Activated T-cell treated with anti-CD3 and anti-CD28 coated beads, Interleukin-2, amount 50 U/mL, for 24 hours (primary cell): ENCODE results near the gene PACRG.

ENCODE experiments used
- DNase-seq: peaks from one replicate; pipeline ENCODE4 v3.0.0-alpha.2; 2020
- H3K27ac Mint-ChIP-seq: 2 replicates; pipeline ENCODE4 v1.8.0; 2020; ENCODE audit warnings: mild to moderate bottlenecking, mixed read lengths
- H3K27me3 Mint-ChIP-seq: 2 replicates; pipeline ENCODE4 v1.8.0; 2020; ENCODE audit warnings: mixed read lengths
- H3K36me3 Mint-ChIP-seq: 2 replicates; pipeline ENCODE4 v1.8.0; 2020; ENCODE audit warnings: low read depth, mixed read lengths
- H3K4me1 Mint-ChIP-seq: 2 replicates; pipeline ENCODE4 v1.8.0; 2020; ENCODE audit warnings: low read depth, mixed read lengths
- H3K4me3 Mint-ChIP-seq: 2 replicates; pipeline ENCODE4 v1.8.0; 2020; ENCODE audit warnings: mild to moderate bottlenecking, moderate library complexity, mixed read lengths
- H3K9me3 Mint-ChIP-seq: 2 replicates; pipeline ENCODE4 v1.8.0; 2020; ENCODE audit warnings: mixed read lengths

Gene PACRG

DNA sequence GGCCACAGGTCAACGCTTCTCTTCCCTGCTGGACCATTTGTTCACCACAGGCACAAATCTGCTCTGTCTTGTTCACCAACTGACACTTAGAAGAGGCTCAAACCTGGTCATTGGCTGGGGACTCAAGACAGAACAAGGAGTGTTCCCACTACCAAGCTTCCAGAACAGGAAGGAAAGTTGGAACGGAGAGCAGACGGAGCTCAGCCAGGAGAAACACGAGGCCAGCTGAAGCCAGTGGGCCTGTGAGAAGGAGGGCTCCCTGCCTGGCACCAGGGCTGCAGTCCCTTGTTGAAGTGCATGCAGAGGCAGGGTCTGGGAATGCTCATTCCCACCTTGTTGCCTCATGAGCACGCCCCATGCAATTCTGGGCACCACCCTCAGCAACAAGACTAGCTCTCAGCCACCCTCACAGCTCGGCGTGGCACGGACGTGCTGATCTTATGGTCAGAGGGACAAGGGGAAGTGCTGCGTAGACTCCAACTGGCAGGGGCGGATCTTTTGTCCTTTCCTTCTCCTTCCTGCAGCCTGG is 450.2 kb downstream of the PACRG start:
- Mint-ChIP-seq H3K27me3 (peaks cover 13% of the 10 kb centered on the region), H3K27ac (no peak overlapping the region), H3K9me3 (no peaks in the 10 kb centered on the region), H3K36me3 (no peaks in the 10 kb centered on the region), H3K4me1 (no peaks in the 10 kb centered on the region), H3K4me3 (no peak overlapping the region)
- DNase-seq, result no peak

DNA sequence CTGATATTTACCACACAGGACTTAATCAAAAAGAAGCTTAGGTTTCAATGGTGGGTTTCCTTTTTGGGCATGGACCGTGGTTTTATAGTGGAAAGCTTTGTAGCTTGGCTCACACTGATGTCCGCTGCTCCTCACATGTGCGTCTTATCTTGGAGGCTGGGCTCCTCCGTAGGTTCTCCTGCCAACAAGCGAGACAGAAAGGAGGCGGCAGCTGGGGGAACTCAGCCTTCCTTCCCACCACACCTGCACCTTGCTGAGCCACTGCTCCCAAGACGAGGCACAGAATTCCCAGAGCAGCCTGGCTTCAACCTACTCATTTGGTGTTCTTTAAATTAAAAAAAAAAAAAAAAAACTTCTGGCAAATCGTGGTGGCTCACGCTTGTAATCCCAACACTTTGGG is 451.3 kb downstream of the PACRG start:
- Mint-ChIP-seq H3K4me1 (no peaks in the 10 kb centered on the region), H3K27me3 (peaks cover 13% of the 10 kb centered on the region), H3K36me3 (no peaks in the 10 kb centered on the region), H3K9me3 (no peaks in the 10 kb centered on the region), H3K27ac (no peak overlapping the region), H3K4me3 (no peak overlapping the region)
- no peak for DNase-seq

DNA sequence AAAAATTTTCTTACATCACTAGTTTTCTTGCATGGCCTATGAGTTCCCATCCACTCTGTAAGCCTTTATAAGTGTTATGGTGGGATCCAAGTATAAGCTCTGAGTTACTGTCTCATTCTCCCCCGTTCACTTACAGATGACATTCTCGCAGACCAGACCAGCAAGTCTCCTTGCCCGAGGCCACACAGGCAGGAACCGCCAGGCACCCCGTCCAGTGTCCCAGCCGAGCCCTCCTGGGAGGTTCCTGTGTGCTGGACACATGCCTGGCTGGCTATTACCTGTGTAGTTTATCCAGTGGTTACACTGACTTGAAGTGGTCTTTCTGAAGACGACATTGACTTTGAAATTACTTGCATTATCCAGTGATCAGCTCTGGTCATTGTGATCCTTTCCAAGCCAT is 451.9 kb downstream of the PACRG start:
- peaks cover 13% of the 10 kb centered on the region for H3K27me3 Mint-ChIP-seq
- no peak for DNase-seq
- H3K4me3 Mint-ChIP-seq, result no peak overlapping the region
- no peak overlapping the region for H3K27ac Mint-ChIP-seq
- H3K36me3 Mint-ChIP-seq, result no peaks in the 10 kb centered on the region
- H3K9me3 Mint-ChIP-seq, result no peaks in the 10 kb centered on the region
- H3K4me1 Mint-ChIP-seq, result no peaks in the 10 kb centered on the region

DNA sequence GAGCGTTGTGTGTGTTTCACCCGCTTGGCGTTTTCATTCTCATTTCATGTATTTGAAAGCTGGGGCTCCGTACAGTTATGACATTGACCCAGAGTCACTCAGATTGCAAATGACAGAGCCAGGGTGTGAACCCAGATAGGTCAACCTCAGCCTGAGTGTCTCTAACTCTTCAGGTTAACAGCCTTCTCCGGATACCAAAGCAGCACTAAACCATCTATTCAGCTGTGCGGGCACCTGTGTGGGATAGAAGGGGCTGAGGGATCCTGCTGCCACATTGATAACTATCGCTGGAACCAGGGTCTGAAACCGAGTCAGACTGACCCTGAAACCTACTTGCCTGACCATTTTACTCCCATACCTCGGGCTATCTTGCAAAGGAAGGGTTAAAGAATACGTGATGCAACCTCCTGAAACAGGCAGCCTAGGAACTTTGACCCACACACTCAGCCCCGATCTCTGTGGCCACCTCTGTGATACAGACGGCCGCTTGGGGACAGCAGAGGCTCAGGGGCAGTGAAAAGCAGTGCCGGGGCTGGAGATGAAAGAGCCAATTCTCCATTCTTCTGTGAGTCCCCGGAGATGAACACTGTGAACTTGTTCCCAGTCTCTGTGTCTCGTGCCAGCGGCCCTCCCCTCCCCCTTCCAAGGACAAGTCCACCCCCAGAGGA is 453.2 kb downstream of the PACRG start:
- DNase-seq, result no peak
- no peak overlapping the region for H3K27ac Mint-ChIP-seq
- peaks cover 13% of the 10 kb centered on the region for H3K27me3 Mint-ChIP-seq
- no peaks in the 10 kb centered on the region for H3K4me1 Mint-ChIP-seq
- H3K4me3 Mint-ChIP-seq, result no peak overlapping the region
- H3K9me3 Mint-ChIP-seq, result no peaks in the 10 kb centered on the region
- H3K36me3 Mint-ChIP-seq, result no peaks in the 10 kb centered on the region

DNA sequence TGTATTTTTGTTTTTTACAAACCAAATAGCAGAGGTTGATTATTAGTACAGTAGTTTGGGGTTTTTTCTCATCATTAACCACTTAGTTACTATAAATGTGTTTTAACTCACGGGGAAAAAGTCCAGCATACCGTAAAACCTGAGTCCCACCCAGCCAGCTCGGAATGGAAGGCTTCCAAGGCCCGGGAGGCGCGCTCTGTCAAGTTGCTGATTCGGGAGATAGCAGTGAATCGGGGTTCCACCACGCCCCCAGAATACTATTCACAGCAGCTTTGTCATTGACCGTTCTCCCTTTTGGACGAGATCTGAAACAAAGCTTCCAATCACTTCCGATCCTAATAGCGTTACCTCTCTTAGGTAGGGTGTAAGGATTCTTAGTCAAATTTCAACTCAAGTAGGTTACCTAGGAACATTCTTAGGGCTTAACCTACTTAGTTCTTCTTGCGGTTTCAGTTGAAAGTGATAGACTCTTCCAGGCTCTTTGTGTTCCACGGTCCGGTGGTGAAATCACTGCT is 453.9 kb downstream of the PACRG start:
- Mint-ChIP-seq H3K36me3 (no peaks in the 10 kb centered on the region), H3K27me3 (peaks cover 13% of the 10 kb centered on the region), H3K27ac (no peak overlapping the region), H3K9me3 (no peaks in the 10 kb centered on the region), H3K4me3 (no peak overlapping the region), H3K4me1 (no peaks in the 10 kb centered on the region)
- DNase-seq, result no peak

DNA sequence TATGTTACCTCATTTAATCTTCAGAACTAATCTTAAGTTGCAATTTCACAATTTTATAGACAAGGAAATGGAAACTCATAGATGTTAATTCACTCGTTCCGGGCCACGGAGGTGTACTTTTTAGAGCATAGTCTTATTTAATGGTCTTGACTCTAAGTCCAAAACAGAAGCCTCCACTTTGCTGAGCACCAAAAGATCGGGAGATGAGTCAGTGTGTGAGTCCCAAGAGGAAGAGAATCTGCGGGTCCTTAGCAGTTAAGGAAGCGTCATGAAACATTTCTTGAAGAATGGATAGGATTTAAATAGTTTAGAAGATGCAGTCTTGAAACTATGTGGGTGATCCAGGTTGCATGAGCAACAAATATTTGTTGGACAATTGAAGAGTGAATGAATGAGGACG is 454.9 kb downstream of the PACRG start:
- Mint-ChIP-seq H3K27me3 (peaks cover 10% of the 10 kb centered on the region), H3K4me3 (no peak overlapping the region), H3K9me3 (no peaks in the 10 kb centered on the region), H3K4me1 (no peaks in the 10 kb centered on the region), H3K27ac (no peak overlapping the region), H3K36me3 (no peaks in the 10 kb centered on the region)
- no peak for DNase-seq

DNA sequence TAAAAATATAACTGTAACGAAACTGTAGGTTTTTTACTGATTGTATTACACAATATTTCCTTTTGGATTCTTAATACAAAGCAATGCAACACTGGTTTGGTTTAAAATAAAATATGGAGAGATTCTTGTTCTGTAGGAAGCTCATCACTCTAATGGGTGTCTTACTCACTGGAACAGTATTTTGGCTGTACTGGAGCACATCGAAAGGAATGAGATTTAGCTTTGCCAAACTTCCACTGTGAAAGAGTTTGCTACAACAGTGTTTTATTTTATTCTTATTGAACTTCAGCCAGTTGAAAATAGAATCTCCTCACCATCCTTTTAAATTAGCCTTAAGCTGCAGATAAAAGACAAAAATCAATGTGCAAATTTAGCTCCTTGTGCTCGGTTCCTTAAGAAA is 456.0 kb downstream of the PACRG start:
- Mint-ChIP-seq H3K4me3 (no peak overlapping the region), H3K27ac (no peak overlapping the region), H3K9me3 (no peaks in the 10 kb centered on the region), H3K27me3 (peaks cover 10% of the 10 kb centered on the region), H3K4me1 (no peaks in the 10 kb centered on the region), H3K36me3 (no peaks in the 10 kb centered on the region)
- no peak for DNase-seq

DNA sequence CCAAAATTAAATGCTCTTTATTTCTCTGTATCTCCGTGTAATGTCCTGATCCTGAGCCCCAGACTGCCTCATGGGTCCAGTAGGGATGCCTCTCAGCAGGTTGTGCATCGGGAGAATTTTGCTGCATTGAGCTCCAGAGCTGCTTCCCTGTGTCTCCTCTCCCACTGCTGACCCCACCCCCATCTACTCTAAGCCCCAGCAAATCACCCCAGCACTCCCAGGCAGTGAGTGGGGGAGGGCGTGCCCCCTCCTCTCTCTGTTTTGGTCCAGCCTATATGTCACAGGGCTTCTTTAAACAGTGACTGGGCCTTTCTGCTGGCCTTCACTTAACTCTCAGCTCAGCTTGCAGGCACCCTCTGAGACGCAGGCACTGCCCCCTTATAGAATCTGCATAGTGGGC is 458.0 kb downstream of the PACRG start:
- DNase-seq, result no peak
- no peaks in the 10 kb centered on the region for H3K4me1 Mint-ChIP-seq
- H3K9me3 Mint-ChIP-seq, result no peaks in the 10 kb centered on the region
- H3K36me3 Mint-ChIP-seq, result no peaks in the 10 kb centered on the region
- H3K27ac Mint-ChIP-seq, result no peak overlapping the region
- H3K27me3 Mint-ChIP-seq, result peaks cover 4% of the 10 kb centered on the region
- no peak overlapping the region for H3K4me3 Mint-ChIP-seq

DNA sequence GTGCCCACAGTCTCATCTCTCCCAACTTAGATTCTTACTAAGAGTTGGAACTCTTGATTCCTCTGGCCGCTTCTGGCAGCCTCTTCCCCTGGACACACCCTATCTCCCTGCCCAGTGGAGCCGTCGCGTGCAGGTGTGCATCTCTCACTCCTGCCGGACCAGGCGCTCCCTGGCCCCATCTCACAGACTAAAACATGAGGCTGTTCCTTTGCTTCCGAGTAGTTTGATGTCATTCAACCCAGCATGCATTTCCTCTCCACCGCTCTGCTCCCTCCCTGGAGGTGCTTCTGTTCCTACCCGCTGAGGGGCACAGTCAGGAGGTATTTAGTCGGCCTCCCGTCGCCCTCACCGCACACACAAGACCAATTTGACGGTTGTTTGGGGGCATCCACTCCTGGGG is 458.8 kb downstream of the PACRG start:
- no peak overlapping the region for H3K4me3 Mint-ChIP-seq
- no peaks in the 10 kb centered on the region for H3K36me3 Mint-ChIP-seq
- H3K4me1 Mint-ChIP-seq, result no peaks in the 10 kb centered on the region
- peaks cover 5% of the 10 kb centered on the region for H3K27me3 Mint-ChIP-seq
- no peak overlapping the region for H3K27ac Mint-ChIP-seq
- H3K9me3 Mint-ChIP-seq, result no peaks in the 10 kb centered on the region
- no peak for DNase-seq

DNA sequence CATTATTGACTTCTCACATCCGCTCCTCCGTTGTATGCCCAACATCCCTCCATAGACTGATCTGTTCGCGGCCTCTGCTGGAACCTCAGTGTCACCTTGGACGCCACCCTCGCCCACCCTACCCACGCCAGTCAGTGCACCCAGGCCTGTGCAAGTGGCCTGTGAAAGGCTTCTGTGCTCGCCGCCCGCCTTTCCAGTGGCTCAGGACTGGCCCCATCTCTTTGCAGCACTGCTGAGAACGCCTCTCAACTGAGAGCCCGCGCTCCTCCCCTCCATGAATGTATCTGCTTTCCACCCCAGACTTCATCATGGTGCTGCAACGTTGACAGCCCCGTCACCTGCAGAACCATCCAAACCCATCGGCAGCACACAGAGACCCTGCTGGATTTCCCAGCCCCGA is 459.4 kb downstream of the PACRG start:
- H3K9me3 Mint-ChIP-seq, result no peaks in the 10 kb centered on the region
- H3K4me3 Mint-ChIP-seq, result no peak overlapping the region
- no peak for DNase-seq

DNA sequence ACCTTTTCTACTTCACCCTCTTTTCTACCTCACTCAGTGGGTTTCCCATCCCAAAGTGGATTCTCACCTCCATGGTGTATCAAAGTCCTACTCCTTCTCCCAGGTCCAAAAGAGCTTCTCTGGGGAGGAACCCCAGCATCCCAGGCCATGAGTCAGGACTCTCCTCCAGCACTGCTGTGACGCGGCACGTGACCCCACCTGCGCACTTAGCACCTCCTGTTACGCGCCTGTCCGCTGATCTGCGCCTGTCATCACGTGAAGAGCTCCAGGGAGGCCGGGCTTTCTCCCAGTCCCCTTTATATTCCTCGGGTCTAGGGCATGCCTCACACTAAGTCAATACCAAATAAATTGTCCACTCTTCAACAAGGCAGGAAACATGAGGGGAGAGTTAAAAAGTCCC is 459.8 kb downstream of the PACRG start:
- H3K27me3 Mint-ChIP-seq, result peaks cover 4% of the 10 kb centered on the region
- H3K36me3 Mint-ChIP-seq, result no peaks in the 10 kb centered on the region

More for the DNA sequence above, 459.4 kb downstream of the PACRG start:
- H3K27ac Mint-ChIP-seq, result no peak overlapping the region
- no peaks in the 10 kb centered on the region for H3K36me3 Mint-ChIP-seq
- no peaks in the 10 kb centered on the region for H3K4me1 Mint-ChIP-seq
- H3K27me3 Mint-ChIP-seq, result peaks cover 5% of the 10 kb centered on the region

DNA sequence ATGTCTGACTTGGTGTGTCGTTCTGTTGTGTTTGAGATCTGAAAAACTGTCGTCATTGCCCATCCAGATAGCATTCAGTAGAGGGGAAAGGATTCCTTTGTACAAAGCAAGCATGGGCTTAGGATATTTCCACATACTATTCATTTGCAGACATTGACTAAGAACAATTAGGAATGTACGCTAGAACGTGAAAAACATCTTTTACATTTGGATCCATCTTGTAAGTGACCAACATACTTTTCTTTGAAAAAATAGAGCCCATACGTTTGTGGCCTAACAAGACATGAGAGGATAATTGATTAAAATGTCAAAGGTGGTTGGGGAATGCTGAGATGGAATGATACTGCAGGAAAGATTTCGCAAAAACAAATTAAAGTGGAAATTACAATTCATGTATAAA is 461.0 kb downstream of the PACRG start:
- H3K4me3 Mint-ChIP-seq, result no peak overlapping the region
- H3K27me3 Mint-ChIP-seq, result peaks cover 4% of the 10 kb centered on the region
- no peaks in the 10 kb centered on the region for H3K9me3 Mint-ChIP-seq
- no peaks in the 10 kb centered on the region for H3K4me1 Mint-ChIP-seq
- H3K36me3 Mint-ChIP-seq, result no peaks in the 10 kb centered on the region
- DNase-seq, result no peak
- H3K27ac Mint-ChIP-seq, result no peak overlapping the region

More for the DNA sequence above, 459.8 kb downstream of the PACRG start:
- DNase-seq, result no peak
- Mint-ChIP-seq H3K27ac (no peak overlapping the region), H3K4me3 (no peak overlapping the region), H3K9me3 (no peaks in the 10 kb centered on the region), H3K4me1 (no peaks in the 10 kb centered on the region)

DNA sequence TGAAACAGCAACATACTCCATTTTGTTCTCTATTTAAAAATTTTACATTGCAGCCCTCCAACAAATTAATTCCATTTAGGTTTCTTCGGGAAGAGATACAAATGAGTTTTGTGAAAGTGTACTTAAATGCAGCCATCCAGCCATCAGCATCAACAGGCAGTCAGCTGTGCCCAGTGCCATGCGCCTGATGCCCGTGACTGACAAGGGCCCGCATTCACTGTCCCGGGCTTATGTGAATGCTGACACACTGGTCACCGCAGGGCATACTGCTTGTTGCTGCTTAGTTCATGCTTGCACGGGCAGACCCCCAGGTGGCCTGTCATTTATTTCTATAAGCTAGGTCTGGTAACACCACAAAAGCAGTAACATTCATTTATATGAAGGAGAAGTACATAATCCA is 461.8 kb downstream of the PACRG start:
- peaks cover 4% of the 10 kb centered on the region for H3K27me3 Mint-ChIP-seq

DNA sequence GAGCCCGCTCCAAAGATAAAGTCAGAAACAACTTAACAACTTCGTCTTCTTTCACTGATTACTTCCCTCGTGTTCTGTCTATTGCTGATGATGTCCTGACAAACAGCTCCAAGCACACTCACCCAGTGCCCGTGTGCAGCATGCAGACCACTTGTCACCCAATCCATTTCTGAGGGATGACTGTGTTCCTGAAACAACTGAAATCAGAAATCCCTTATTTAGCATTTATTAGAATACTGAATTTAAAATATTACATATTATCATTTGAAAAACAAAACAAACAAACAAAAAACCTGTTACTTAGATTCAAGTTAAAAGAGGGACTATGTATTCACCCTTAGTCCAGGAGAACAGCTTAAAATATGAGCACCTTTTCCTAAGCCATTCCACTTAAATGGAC is 463.0 kb downstream of the PACRG start:
- Mint-ChIP-seq H3K36me3 (no peaks in the 10 kb centered on the region), H3K4me1 (no peaks in the 10 kb centered on the region), H3K27ac (no peak overlapping the region), H3K27me3 (peaks cover 4% of the 10 kb centered on the region), H3K9me3 (no peaks in the 10 kb centered on the region), H3K4me3 (no peak overlapping the region)
- DNase-seq, result no peak

More for the DNA sequence above, 461.8 kb downstream of the PACRG start:
- H3K4me1 Mint-ChIP-seq, result no peaks in the 10 kb centered on the region
- H3K27ac Mint-ChIP-seq, result no peak overlapping the region
- no peaks in the 10 kb centered on the region for H3K9me3 Mint-ChIP-seq
- no peak for DNase-seq
- no peak overlapping the region for H3K4me3 Mint-ChIP-seq
- H3K36me3 Mint-ChIP-seq, result no peaks in the 10 kb centered on the region

DNA sequence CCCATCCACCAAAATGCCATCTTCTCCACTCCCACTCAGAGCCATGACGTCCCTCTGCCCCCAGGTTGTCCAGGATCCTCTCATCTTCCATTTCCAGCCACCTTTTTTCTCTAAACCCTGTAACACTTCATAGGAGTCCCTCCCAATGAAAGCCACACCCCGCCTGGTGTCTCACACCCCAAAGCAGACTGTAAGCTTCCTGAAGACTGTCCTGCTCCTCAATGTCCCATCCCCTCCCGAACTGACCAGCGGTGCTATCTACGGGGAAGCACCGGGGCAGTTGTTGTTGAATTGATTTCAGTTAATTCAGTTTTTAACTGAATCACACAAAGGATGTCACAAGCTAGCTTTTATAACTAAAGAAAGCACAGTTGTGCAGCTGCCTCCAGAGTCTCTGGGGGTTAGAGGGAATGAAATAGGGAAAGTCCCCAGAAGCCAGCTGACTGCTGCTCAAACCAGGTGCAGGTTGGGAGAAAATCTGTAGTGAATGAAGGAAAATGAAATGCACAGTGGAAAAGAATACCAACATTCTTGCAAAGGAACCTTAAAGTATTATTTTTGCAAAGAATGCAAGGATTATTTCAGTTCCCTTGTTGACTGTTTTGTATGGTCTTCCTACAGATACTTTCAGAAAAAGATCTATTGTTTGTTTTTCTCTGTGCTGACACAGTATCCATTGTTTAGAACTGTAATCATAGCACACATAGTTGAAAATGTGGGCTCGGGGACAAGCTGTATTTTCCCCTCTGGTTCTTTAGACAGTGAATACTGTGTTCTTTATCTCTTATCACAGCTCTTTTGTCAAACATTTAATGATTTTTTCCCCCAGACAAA is 464.1 kb downstream of the PACRG start:
- Mint-ChIP-seq H3K4me1 (no peaks in the 10 kb centered on the region), H3K27ac (no peak overlapping the region)
- no peak for DNase-seq

More for the DNA sequence above, 464.1 kb downstream of the PACRG start:
- Mint-ChIP-seq H3K27me3 (peaks cover 4% of the 10 kb centered on the region), H3K9me3 (no peaks in the 10 kb centered on the region), H3K36me3 (no peaks in the 10 kb centered on the region), H3K4me3 (no peak overlapping the region)
